ENCODE results near the gene PDE3A.
"Not testable (repeated sequence)": the region's sequence is repeated elsewhere in the genome, so short reads cannot be mapped to it uniquely, and the experiment has no call there.

Gene PDE3A

DNA sequence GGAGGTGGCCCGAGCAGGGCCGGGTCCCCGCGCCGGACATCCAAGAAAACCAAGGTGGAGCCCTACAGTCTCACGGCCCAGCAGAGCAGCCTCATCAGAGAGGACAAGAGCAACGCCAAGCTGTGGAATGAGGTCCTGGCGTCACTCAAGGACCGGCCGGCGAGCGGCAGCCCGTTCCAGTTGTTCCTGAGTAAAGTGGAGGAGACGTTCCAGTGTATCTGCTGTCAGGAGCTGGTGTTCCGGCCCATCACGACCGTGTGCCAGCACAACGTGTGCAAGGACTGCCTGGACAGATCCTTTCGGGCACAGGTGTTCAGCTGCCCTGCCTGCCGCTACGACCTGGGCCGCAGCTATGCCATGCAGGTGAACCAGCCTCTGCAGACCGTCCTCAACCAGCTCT lies 184.2 kb downstream of the PDE3A start:
- DNase-seq (ENCODE audit: low read depth): not testable (repeated sequence)

DNA sequence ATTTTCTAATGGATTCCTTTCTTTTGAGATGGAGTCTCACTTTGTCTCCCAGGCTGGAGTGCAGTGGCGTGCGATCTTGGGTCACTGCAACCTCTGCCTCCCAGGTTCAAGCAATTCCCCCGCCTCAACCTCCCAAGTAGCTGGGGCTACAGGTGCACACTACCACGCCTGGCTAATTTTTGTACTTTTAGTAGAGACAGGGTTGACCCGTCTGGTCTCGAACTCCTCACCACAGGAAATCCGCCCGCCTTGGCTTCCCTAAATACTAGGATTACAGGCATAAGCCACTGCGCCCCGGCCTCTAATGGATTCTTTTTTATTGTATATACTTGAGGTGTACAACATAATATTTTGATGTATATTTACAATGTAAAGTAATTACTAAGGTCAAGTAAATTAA lies 186.7 kb downstream of the PDE3A start:
- DNase-seq (ENCODE audit: low read depth): no peak

DNA sequence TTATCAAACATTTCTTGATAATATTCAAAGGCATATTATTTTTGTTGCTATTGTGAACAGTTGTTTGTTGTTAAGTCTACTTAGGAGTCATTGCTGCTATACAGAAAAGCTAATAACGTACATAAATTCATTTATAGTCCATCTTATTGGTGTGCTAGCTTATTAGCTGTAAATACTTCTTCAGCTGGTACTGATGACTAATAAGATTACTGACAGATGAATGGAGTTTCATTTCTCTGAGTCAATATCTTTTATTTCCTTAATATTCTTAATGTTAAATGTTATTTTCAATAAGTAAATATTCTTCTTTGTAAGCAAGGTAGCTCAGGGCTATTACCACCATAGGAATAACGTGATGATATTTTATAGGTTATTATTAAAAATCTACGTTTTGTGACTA lies 187.4 kb downstream of the PDE3A start:
- DNase-seq (ENCODE audit: low read depth): no peak

DNA sequence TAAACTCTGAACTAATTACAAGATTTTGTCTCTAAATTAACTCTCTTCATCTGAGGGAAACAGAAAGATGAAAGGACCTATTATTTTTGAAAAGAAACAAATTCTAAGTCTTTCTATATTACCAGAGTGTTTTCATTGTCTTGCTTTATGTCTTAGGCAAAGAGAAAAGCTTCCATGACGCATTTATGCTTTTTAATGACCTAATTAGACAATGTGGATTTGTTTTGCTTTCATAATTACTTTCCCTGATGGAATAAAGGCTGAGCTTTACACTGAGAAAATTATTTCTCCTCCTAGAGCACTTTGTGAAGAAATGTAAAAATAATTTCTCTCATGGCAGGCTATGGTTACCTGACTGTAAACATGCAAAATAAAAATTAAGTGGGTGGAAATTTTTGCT lies 188.8 kb downstream of the PDE3A start:
- DNase-seq (ENCODE audit: low read depth): no peak

DNA sequence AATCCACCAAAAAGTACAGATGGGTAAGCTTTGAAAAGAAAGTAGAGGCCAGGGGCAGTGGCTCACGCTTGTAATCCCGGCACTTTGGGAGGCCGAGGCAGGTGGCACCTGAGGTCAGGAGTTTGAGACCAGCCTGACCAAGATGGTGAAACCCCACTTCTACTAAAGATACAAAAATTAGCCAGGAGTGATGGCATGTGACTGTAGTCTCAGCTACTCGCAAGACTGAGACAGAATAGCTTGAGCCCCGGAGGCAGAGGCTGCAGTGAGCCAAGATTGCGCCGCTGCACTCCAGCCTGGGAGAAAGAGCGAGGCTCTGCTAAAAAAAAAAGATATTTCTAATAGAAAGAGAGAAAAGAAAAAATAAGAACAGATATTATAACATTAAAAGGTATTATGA lies 192.6 kb downstream of the PDE3A start:
- DNase-seq (ENCODE audit: low read depth): no peak

DNA sequence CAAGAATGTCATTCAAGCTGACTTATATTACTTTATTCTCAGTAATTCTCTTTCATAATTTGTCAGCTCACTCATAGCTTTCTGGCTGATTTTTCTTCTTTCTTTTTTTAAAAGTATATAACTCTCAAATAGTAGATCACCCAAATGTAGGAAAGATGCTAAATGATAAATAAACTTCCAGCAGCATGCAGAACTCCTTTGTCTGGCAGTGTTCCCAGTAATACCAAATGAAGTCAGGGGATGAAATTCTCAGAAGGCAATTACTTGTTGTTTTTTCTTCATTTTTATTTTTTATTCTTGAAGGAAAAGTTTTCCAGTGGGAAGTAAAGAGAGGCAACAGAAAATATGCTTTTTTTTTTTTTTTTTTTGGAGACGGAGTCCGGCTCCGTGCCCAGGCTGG lies 193.5 kb downstream of the PDE3A start:
- no peak for DNase-seq (ENCODE audit: low read depth)

DNA sequence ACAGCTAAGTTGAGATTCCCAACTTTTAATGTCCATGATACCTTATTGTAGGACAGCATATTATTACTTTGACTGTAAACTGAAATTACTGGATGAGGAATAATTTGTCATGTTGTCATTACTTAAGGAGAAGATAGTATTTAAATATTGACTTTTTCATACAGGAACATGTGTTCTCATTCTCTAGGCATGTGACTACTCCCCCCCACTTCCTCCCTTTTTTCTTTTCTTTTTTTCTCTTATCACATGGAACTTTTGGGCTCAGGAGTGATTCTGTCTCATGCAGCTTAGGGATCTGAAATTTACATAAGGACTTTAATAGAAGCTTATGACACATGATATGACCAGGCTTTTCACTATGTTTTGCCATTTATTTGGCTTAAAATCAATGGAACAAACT lies 199.1 kb downstream of the PDE3A start:
- no peak for DNase-seq (ENCODE audit: low read depth)

DNA sequence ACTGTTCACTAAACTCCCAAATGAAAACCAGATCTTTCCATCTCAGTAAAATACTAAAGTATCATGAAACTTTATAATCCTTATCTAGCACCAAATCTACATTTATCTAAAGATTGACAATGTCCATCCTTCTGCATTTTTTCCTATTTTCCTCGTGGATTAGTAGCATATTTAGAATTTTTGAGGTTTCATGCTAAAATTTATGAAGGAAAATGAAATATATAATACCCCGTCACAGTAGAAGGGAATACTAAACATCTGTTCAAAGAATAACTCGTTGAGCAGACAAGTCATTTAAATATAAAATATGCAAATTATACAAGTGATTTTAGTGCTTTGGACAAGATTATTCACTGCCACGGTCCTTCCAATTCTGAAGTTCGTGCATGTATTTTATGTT lies 204.1 kb downstream of the PDE3A start:
- DNase-seq (ENCODE audit: low read depth): no peak

DNA sequence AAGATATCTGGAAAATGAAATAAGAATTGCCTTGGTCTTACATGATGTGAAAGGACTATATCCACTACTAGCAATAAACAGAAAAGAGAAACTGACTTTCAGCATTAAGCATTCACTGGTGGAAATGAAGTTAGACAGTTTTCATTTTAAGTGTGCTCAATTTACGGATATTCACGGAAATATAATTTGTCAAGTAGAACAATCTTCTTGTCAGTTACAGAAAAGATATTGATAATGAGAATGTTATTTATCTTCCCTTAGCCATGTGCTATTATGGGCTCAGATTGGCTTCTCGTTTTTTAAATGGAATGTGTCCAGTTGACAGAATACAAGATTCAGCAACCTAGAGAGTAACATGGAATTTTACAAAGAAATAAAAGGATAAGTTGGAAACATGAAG lies 208.2 kb downstream of the PDE3A start:
- DNase-seq (ENCODE audit: low read depth): no peak

DNA sequence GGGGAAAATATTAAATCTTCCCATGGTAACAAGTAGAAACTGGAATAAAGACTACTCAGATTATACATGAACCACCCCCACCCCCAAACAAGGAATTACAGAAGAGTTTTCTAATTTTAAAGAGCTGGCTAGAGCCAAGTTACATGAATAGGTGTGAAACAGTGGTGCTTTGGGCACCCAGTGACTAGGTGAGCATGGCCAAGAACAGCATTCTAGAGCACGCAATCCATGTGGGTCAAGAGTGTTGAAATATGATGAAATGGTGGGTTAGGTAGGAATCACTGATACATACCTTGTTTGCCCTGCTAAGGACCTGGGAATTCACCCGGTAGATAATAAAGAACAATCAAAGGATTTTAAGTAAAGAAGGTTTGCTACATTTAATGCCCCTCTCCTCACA lies 208.7 kb downstream of the PDE3A start:
- DNase-seq (ENCODE audit: low read depth): no peak

DNA sequence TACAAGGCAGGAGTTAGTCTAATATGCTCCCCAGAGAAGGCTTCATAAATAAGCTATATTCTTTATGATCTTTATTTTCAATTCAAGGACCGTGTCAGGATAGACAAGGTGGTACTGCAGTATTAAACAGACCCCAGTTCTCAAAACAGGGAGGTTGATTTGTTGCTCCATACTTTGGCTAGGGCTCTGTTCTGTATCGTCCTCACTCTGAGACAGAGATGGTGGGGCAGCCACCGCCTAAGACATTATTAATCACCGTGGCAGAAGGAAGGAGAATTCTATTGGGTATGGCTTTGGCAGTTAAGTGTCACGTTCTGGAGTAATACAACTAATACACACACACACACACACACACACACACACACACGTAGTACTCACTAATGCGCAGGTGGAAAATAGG lies 209.8 kb downstream of the PDE3A start:
- DNase-seq (ENCODE audit: low read depth): no peak

DNA sequence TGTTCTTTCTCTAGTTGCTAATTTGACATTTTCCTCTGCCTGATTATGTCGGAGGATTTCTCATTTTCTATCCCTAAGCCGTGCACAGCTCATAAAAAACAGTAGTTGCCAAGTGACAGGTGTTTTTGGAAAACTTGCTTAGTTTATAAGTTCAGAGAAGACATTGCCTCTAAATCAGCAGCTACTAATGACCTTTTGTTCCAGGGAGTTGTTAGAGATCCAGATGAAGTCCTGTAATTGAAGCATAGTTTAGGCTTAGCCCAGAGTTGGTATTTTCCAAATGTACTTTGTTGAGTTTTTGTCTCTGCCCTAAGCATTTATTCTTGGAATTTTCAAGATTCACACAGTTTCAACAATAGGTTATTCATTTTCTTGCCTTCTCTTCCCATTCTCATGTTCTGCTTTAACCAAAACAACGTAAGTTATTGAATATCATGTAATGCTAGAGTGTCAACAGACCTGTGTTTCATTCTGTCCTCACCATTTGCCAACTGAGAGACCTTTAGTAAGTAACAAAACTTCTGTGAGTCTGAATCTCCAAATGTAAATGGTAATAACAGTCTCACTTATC lies 216.8 kb downstream of the PDE3A start:
- no peak for DNase-seq (ENCODE audit: low read depth)

DNA sequence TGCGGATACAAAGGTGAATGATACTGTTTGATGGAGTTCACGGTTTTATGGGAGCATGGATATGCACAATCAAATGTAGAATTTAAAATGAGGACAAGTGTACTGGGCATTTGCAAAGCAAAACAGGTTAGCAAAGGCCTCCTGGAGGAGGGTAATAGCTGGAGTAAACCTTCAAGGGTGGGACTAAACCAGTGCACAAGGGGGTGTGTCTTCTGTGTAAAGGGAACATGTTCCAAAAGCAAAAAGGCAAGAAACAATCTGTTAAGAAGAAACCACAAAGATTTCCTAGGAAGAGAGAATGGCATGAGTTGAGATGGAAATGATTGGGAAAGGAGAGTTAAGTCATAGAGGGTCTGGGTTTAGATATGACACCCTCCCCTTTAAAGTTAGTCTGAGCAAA lies 217.6 kb downstream of the PDE3A start:
- no peak for DNase-seq (ENCODE audit: low read depth)

DNA sequence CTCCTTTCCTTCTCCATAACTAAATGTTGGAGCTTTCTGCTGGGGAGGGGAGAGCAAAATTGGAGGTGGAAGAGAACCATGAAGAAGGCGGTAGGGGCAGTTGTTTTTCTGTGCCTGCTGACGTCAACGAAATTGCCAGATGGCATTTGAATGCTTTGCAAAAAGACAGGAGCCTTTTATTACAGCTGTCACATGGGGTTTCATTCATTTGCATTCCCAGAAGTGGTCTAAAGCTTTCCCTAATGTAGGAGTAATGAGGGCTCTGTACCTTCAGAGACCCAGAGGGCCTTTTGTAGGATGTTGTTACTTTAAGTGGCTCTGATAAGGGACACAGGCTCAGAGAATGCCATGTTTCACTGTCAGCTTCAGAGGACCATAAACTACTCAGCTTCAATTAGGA lies 219.7 kb downstream of the PDE3A start:
- no peak for DNase-seq (ENCODE audit: low read depth)

DNA sequence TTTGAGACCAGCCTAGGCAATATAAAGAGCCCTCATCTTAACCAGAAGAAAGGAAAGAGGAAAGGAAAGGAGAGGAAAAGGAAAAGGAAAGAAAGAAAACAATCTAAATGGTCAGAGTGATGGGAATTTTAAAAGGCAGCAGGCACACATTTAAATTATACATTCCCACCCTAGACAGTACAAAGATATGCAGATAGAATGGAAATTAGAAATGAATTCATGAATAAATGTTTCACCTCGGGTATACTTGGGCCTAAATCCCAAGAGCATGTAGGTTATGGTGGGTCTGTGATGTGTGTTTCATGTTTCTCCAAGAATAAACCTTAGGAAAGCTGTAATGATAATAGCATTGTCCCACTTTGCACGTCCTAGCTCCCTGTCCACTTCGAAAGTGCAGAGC lies 222.2 kb downstream of the PDE3A start:
- no peak for DNase-seq (ENCODE audit: low read depth)

DNA sequence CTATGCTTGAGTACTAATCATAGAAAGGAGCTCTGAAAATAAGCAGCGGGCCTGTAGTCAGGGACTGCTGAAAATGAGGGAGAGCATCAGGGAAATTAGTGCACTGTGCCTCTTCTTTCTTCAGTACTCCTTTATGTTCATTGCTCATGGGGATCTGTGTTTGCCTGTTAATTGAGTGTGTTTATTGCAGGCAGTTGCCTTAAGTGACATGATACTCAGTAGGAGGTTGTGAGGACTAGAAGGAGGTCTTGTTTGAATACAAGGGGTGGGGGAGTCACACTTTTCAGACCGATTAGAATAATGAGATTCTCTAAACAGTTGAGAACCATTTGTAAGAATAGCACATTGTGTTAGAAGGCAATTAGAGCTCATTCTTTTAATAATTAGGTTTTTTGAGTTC lies 224.2 kb downstream of the PDE3A start:
- DNase-seq (ENCODE audit: low read depth): no peak

DNA sequence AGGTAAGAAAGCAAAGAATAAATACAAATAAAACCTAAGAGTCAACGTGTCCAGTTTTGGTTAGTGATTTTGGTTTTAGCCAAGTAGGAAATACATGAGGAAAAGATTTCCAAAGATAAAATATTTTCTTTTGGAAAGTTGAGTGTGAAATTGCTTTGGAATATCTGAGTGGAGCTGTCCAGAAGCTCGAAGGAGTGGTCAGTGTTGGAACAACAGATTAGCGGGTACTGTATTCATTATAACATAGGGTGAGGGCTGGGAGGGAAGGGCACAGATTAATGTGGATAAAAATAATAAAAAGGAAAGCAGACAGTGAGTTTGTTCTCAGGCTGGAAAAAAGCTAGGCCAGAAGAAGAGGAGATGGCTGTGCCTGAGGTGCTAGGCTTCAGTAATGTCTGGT lies 225.3 kb downstream of the PDE3A start:
- DNase-seq (ENCODE audit: low read depth): no peak

DNA sequence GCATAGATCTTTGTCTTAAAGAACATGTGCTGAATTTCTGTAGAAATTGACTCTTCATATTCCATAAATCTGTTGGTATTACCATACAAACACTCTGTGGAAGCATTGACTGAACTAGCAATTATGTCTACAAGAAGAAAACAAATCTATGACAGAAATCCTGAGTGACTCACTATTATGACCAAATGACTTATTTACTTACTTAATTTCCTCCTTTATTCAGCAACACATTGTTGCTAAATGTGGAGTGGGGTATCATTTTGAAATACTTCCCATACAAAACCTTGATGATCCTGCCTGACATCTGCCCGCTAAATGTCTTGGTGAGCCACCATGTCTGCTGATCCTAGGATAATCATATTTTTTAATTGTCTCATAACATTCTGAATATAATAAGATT lies 227.7 kb downstream of the PDE3A start:
- DNase-seq (ENCODE audit: low read depth): no peak

DNA sequence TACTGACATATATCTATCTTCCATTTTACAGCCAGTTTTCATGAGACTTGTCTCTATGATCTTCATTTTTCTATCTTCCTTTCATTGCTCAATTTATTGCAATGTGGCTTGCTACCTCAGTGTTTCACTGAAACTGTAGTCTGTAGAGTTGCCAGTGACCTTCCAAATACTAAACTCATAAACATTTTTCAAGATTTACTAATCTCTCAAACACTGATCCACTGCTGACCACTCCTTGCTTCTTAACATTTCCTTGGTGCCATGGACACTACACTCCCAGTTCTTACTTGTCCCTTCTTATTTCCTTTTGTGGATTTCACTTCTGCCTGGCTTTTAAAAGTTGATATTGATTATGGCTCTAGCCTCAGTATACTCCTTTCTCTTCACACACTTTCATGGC lies 231.4 kb downstream of the PDE3A start:
- DNase-seq (ENCODE audit: low read depth): no peak

DNA sequence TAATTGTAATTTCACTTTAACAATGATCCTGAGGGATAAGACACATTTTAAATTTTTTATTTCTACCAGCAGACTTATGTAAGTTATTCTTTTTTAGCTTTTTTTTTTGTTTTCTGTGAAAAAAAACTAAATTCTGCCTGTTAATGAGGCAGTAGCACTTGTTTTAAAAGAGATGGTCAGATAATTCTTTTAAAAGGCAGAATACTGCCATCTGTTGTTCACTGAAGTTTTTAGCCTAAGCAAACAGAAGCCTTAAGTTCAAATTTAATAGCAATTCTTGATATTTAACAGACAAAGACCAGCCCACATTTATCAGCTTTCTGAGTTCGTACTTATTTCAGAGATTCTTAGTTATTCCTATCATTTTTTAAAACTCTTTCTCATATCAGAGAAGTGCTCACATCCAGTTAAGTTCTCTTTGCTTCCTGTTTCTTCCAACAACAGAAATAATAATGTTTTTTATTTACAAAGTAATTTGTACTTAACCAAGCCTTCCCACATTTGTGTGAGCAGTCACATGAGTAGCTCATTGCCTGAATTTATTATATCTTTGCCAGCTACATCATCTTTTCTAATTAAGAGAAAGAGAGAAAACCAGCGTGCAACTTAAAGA lies 233.4 kb downstream of the PDE3A start:
- no peak for DNase-seq (ENCODE audit: low read depth)

DNA sequence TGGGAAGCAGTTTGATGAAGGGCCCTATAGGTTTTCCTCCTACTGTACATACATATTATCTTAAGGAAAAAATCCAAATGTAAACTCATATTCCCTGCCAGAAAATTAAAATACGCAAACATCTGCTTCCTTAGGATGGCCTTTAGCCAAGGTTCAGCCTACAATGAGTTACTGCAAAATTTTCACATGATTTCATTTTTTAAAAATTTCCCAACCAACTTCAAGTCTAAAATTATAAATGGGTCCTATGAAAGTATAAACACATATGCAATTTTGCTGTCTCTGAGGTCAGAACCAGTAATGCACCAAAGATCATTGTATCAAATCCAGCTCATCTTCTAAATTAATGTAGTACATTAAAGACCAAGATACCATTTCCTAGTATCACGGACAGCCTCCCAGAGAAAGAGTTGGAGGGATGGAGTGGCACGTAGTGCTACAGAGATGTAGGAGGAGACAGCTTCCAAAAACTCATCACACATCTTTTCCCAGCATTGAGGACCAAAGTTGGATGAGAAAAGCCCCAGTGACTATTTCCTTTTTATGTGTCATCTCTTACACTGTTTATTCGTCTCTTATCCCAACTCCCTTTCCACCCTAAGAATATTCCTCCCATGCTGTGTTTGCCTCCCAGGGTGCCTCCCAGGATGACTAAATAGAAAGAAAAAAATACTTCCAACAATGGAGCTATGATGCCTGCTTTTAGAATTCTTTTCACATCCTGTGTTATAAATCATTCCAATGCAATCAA lies 234.5 kb downstream of the PDE3A start:
- no peak for DNase-seq (ENCODE audit: low read depth)

DNA sequence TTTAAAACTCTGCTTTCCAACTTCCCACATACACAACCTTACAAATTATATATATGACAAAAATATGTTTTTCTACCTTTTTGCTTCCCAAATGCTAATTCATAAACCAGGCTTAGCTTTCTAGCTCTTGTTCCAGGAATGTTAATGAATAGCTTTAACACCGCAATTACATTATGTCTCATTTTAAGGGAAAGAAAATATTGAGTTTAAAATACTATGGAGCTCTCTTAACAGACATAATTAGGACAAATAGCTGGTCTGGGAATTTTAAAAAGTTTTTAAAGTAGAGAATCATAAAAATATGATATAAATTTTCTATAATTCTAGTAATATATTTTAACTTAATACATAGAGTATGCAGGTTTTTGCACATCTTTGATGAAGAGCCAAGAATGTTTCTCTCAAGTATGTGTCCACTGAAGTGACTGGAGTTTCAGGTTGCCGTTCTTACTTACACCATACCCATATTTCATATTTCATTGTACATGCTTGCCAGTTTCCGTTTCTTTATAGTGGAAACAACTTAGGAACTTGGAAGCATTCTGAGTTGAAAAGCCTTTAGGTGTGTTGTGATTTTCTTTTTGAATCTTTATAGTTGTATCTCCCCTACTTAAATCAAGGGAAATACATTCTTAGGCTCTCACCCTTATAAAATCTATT lies 236.2 kb downstream of the PDE3A start:
- DNase-seq (ENCODE audit: low read depth): no peak

DNA sequence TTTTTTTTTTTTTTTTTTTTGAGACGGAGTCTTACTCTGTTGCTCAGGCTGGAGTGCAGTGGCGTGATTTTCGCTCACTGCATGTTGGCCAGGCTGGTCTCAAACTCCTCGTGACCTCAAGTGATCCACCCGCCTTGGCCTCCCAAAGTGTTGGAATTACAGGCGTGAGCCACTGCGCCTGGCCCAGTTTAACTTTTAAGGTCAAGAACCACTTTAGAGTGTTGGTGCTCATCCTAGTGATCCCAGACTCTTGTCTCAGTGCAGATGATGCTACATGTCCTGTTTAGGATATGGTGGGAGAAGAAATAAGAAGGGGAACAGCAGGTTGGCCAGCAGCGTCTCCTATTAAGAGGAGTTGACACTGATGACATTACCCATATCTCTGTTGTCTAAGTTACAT lies 246.7 kb downstream of the PDE3A start:
- not testable (repeated sequence) for DNase-seq (ENCODE audit: low read depth)

Measured in stimulated activated CD8-positive, alpha-beta memory T cell treated with anti-CD3 and anti-CD28 coated beads, Interleukin-15, amount 100 ng/mL, for 1 hour (primary cell).